Naive thymus-derived CD8-positive, alpha-beta T cell (primary cell): Measurements from ENCODE around the gene CADM1. TPM values are rescaled to one million over a fixed set of nuclear protein-coding genes. Genes with fewer than 3 reads are reported as not detected.

Source experiments
- ATAC-seq, 2 donors: fragments of 150-1000 bp; cut with Tn5 transposase in 1 of 2; sonication (Bioruptor Pico), chemical (Tn5 transposase) in 1 of 2; 1 replicate in 1 of 2; 2 replicates in 1 of 2; pipeline ENCODE4 v1.10.0; 2021; ENCODE audit warnings: mild to moderate bottlenecking in 2 of 2, moderate library complexity in 2 of 2
- POLR2A ChIA-PET: fragments of 350-600 bp; sonication (Branson Sonifier 250); formaldehyde crosslinking; loops from one replicate; lab custom pipeline; 2021; ENCODE audit warnings: antibody characterized with exemption; lab: Charles Lee
- DNase-seq, 10 donors: peaks; one replicate each; pipeline versions ENCODE4 v3.0.0 to v3.0.0-alpha.2; 2020 to 2022
- H3K27ac Mint-ChIP-seq, 10 donors: one replicate each; pipeline ENCODE4 v1.8.0; 2020 to 2022; ENCODE audit warnings: mild to moderate bottlenecking in 10 of 10, mixed read lengths in 10 of 10, moderate library complexity in 4 of 10, inconsistent platforms in 1 of 10
- H3K27me3 Mint-ChIP-seq, 5 donors: one replicate each; pipeline ENCODE4 v1.8.0; 2021 to 2022; ENCODE audit warnings: mixed read lengths in 5 of 5
- H3K36me3 Mint-ChIP-seq, 3 donors: one replicate each; pipeline ENCODE4 v1.8.0; 2020 to 2022; ENCODE audit warnings: mixed read lengths in 3 of 3, mild to moderate bottlenecking in 2 of 3, inconsistent platforms in 1 of 3
- H3K4me1 Mint-ChIP-seq, 4 donors: one replicate each; pipeline ENCODE4 v1.8.0; 2021 to 2022; ENCODE audit warnings: mixed read lengths in 4 of 4
- H3K4me3 Mint-ChIP-seq, 10 donors: one replicate each; pipeline ENCODE4 v1.8.0; 2020 to 2022; ENCODE audit warnings: mild to moderate bottlenecking in 10 of 10, mixed read lengths in 10 of 10, moderate library complexity in 6 of 10, inconsistent platforms in 1 of 10
- H3K9me3 Mint-ChIP-seq, 9 donors: one replicate each; pipeline ENCODE4 v1.8.0; 2020 to 2022; ENCODE audit warnings: mixed read lengths in 9 of 9, mild to moderate bottlenecking in 3 of 9, inconsistent platforms in 1 of 9, moderate library complexity in 1 of 9
- polyA plus RNA-seq, 3 donors: library from polyadenylated mRNA; unstranded; fragments of 300-500 nt; fragmentation: Illumina TruSeq; gene quantifications; one replicate each; pipeline ENCODE4 v1.2.3, GENCODE V29; 2021
- total RNA-seq, 8 experiments: library from RNA in 2 of 8; stranded (reverse) in 2 of 8; gene quantifications; one replicate each; pipeline ENCODE4 v1.2.3 and lab custom pipeline; 2021 to 2026

CADM1 gene
- total and polyA plus RNA-seq, 5 experiments from 2014 or later = 3.5 TPM; not detected in 4

GRCh38 chr11:115280775-115281174 is 223.4 kb downstream of the CADM1 start:
- no peak for DNase-seq
- H3K36me3 Mint-ChIP-seq = no peaks in the 10 kb centered on the region
- ATAC-seq = no peak
- no peak overlapping the region for H3K27ac Mint-ChIP-seq
- H3K9me3 Mint-ChIP-seq = peaks cover 0 to 11% (median 0%) of the 10 kb centered on the region in 9 donors
- peaks cover 0 to 13% (median 6%) of the 10 kb centered on the region in 5 donors for H3K27me3 Mint-ChIP-seq
- no peaks in the 10 kb centered on the region for H3K4me1 Mint-ChIP-seq
- no peak overlapping the region for H3K4me3 Mint-ChIP-seq
- POLR2A ChIA-PET = no interaction called here

DNA sequence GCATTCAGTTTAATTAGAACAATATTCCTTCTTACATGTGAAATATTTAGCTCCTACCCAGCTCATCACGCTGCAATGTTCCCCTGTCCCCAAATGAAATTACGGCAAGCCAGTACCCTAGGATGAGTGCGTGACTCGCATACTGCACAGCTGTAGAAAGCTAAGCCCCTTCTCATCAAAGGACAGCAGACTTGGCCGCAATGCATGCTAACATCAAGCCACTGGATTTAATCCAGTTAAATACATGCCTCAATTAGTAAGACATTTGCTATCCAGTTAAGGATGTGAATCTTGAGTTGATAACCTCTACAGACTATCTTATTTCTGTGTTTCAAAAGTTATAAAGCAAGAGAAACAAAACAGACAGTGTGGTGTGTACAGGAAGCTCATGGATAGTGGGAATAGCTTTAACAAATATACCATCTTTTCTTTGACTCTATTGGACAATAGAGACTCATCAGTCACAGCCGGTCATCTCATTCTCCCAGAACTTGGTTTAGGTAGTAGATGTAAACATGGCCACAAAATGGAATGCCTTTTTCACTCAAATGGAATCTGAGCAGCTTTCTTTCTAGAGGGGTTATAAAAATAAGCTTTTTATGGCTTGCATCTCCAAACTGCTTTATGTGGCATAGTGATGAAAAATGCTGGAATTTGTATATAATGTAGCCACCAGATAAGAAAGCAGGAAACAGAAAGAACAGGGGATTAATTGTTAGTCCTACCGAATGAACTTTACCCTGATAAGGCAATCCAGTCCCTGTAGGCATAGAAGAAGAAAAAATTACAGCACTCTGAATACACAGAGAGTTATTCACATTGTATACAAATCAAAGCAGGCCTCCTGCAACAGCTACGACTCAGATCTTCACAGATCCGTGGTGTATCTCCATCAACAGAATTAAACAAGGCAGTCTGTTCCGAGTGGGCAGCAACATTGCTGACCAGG is 224.1 kb downstream of the CADM1 start:
- POLR2A ChIA-PET = no interaction called here
- Mint-ChIP-seq H3K27ac (no peak overlapping the region), H3K4me1 (no peaks in the 10 kb centered on the region), H3K4me3 (no peak overlapping the region), H3K27me3 (peaks cover 0 to 18% (median 6%) of the 10 kb centered on the region in 5 donors), H3K36me3 (no peaks in the 10 kb centered on the region), H3K9me3 (peaks cover 0 to 11% (median 0%) of the 10 kb centered on the region in 9 donors)
- no peak for DNase-seq
- no peak for ATAC-seq

- DNase-seq (no peak), ATAC-seq (no peak)
- no peak overlapping the region for H3K27ac Mint-ChIP-seq
- POLR2A ChIA-PET = no interaction called here
- H3K9me3 Mint-ChIP-seq = peaks cover 0 to 11% (median 0%) of the 10 kb centered on the region in 9 donors
- no peaks in the 10 kb centered on the region for H3K36me3 Mint-ChIP-seq
- H3K27me3 Mint-ChIP-seq = peaks cover 2 to 22% (median 9%) of the 10 kb centered on the region in 5 donors
- no peak overlapping the region for H3K4me3 Mint-ChIP-seq
- H3K4me1 Mint-ChIP-seq = no peaks in the 10 kb centered on the region
These were observed 227.4 kb downstream of the CADM1 start for GRCh38 chr11:115276799-115277198.

DNA sequence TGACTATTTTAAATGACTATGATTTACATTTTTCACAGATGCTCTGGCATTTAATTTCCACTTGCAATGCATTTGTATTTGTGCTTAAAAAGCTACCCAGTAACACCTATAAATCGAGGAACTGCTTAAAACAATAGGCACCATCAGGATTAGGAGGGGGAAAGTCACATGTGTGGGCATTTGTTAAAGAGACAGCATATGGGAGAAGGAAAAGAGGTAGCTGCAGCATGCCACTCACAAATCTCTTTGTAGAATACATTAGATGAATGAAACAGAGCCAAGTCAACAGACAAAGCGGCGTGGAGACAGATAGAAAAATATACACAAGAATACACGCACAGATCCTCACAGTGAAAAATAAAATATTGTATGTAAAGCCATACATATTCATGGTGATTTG is 228.0 kb downstream of the CADM1 start:
- no peak for ATAC-seq
- Mint-ChIP-seq H3K4me3 (no peak overlapping the region), H3K9me3 (peaks cover 0 to 11% (median 0%) of the 10 kb centered on the region in 9 donors), H3K4me1 (no peaks in the 10 kb centered on the region), H3K27ac (no peak overlapping the region), H3K27me3 (peaks cover 2 to 22% (median 9%) of the 10 kb centered on the region in 5 donors), H3K36me3 (no peaks in the 10 kb centered on the region)
- POLR2A ChIA-PET = no interaction called here
- no peak for DNase-seq

DNA sequence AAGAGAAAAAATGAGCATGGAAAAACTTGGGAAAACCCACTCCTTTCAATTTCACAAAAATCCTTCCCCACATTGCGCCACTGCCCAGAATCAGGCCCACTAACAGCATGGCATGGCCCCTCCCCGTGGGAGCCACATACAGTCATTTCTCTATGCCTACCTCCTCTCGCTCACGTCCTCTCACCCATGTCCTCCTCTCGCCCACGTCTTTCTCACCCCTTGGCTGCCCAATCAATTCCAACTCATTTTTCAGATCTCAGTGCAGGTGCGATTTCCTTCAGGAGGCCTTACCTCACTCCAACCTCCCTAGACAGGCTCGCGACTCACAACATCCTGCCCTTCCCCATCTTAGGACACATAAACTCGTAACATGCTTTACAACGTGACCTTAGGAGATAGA is 229.2 kb downstream of the CADM1 start:
- Mint-ChIP-seq H3K9me3 (peaks cover 0 to 11% (median 0%) of the 10 kb centered on the region in 9 donors), H3K27ac (no peak overlapping the region), H3K4me3 (no peak overlapping the region), H3K4me1 (no peaks in the 10 kb centered on the region), H3K36me3 (no peaks in the 10 kb centered on the region), H3K27me3 (peaks cover 2 to 31% (median 9%) of the 10 kb centered on the region in 5 donors)
- POLR2A ChIA-PET = no interaction called here
- no peak for ATAC-seq
- DNase-seq = no peak

- DNase-seq (no peak), ATAC-seq (no peak)
- Mint-ChIP-seq H3K27me3 (peaks cover 0 to 35% (median 5%) of the 10 kb centered on the region in 5 donors), H3K36me3 (no peaks in the 10 kb centered on the region), H3K9me3 (peaks cover 0 to 2% (median 0%) of the 10 kb centered on the region in 9 donors), H3K4me1 (no peaks in the 10 kb centered on the region), H3K27ac (no peak overlapping the region), H3K4me3 (no peak overlapping the region)
- POLR2A ChIA-PET = no interaction called here
These were observed 231.3 kb downstream of the CADM1 start for GRCh38 chr11:115272925-115273324.

DNA sequence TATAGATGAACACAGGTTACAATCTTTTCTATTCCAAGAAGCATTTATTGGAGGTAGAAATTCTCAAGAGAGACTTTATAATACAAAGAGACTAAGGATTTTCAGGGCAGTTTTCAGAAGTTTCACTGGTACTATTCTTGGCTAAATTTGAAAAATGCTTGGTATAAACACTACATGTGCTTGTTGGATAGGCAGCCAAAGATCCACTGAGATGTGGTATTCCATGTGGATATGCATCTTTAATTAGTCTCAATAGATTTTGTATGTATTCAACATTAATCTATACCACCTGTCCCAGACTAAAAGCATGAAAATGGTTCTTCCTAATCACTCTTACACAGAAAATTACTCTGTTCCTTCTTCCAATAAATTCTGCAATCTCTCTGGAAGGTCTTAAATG is 232.6 kb downstream of the CADM1 start:
- no peak overlapping the region for H3K27ac Mint-ChIP-seq
- DNase-seq (no peak), ATAC-seq (no peak)
- H3K4me3 Mint-ChIP-seq = no peak overlapping the region
- POLR2A ChIA-PET = interaction anchor here (0.6 kb wide), 1 partner anchor 99 kb away, joined by 6 read pairs; no protein-coding TSS in a partner anchor
- no peaks in the 10 kb centered on the region for H3K4me1 Mint-ChIP-seq
- no peaks in the 10 kb centered on the region for H3K36me3 Mint-ChIP-seq
- H3K27me3 Mint-ChIP-seq = peaks cover 2 to 32% (median 5%) of the 10 kb centered on the region in 5 donors
- H3K9me3 Mint-ChIP-seq = peaks cover 0 to 2% (median 0%) of the 10 kb centered on the region in 9 donors

DNA sequence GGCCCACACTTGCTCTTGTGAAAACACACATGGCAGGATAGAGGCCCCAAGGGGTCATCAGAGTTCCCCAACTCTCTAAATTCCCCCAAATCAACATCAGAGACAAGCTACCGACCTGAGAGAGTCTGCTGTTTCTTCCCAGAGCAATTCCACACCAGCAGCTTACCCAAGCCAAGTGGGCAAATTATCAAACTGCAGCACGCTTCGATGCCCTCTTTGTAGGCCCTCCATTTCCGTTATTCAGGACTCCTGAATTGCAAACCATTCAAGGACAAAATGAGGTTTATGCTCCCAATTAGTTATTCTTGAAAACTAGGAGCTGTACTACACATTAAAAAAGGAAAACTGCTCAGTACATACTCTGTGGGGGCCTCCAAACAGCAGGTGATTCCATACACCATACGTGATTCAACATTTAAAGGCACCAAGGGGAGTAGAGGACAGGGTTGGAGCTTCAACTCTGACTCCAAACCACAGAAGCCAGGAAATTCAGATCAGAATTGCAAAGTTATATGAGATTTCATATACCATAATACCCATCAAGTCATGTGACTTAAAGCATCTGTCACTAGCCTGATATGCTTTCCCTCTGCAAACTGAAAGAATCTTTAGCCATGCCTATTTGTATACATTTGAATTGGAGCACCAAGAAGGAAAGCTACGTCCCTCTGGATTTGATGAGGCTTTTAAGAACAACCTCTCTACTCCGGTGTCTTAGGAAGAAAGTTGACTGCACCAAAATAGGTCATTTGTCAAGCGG is 234.8 kb downstream of the CADM1 start:
- Mint-ChIP-seq H3K4me3 (no peak overlapping the region), H3K27ac (no peak overlapping the region), H3K36me3 (no peaks in the 10 kb centered on the region), H3K9me3 (no peaks in the 10 kb centered on the region), H3K4me1 (no peaks in the 10 kb centered on the region), H3K27me3 (peaks cover 0 to 23% (median under 1%) of the 10 kb centered on the region in 5 donors)
- DNase-seq (no peak), ATAC-seq (no peak)
- POLR2A ChIA-PET = no interaction called here

- no peaks in the 10 kb centered on the region for H3K4me1 Mint-ChIP-seq
- no peak overlapping the region for H3K27ac Mint-ChIP-seq
- H3K9me3 Mint-ChIP-seq = no peaks in the 10 kb centered on the region
- peaks cover 0 to 23% (median under 1%) of the 10 kb centered on the region in 5 donors for H3K27me3 Mint-ChIP-seq
- DNase-seq (no peak), ATAC-seq (no peak)
- H3K36me3 Mint-ChIP-seq = no peaks in the 10 kb centered on the region
- H3K4me3 Mint-ChIP-seq = no peak overlapping the region
- POLR2A ChIA-PET = no interaction called here
These were observed 236.3 kb downstream of the CADM1 start for GRCh38 chr11:115267871-115268270.

DNA sequence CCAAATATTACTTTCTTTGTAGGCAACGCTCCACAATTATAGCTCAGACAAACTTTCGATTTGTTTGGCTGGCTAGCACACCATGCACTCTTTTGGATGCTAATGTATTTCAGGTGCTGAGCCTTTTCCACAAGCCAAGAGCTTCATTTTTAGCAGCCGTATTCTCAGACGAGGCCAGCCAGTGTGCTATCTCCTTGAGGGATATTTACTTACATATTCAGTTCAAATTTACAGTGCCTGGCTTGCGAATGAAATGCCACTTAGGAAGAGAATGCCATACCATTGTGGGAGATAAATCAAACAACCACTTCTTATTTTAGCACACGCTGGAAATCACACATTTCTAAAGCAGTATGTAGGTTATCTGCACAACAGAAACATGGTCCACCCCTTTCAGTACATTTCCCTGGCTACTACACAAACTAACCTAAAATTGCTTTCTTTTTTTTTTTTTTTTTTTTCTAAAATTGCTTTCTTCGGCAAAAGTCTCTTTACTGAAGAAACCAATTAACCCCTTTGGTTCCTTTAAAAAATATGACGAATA is 236.9 kb downstream of the CADM1 start:
- H3K27ac Mint-ChIP-seq = no peak overlapping the region
- H3K4me1 Mint-ChIP-seq = no peaks in the 10 kb centered on the region
- ATAC-seq = no peak
- no peaks in the 10 kb centered on the region for H3K9me3 Mint-ChIP-seq
- H3K27me3 Mint-ChIP-seq = peaks cover 0 to 23% (median 2%) of the 10 kb centered on the region in 5 donors
- DNase-seq = no peak
- POLR2A ChIA-PET = no interaction called here
- H3K36me3 Mint-ChIP-seq = no peaks in the 10 kb centered on the region
- H3K4me3 Mint-ChIP-seq = no peak overlapping the region

DNA sequence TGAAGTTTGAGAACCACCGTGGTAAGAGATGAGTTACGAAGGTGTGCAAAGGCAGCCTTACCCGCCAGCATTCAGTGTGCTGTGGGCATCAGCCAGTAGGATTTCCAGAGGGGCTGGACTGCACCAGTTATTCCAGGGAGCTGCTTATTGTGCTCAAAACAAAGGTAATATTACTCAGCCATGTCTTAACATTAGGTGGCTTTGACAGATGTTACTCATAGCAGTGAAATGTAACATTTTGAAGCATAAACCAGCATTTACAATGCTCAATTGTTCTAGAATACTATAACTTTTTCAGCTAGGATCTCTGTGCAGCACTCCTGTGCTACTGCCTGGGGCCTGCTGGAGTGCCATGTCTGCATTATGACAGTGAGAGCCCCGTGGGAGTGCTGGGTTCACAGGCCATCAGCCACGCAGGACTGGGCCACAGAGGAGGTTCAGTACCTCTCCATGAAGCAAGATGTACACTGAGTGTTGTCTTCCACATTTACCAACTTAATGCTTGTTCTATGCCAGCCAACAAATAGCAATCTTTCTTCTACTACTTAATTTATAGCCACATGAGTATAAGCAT is 238.1 kb downstream of the CADM1 start:
- peaks cover 0 to 23% (median 2%) of the 10 kb centered on the region in 5 donors for H3K27me3 Mint-ChIP-seq
- H3K9me3 Mint-ChIP-seq = no peaks in the 10 kb centered on the region
- ATAC-seq = no peak
- no peaks in the 10 kb centered on the region for H3K36me3 Mint-ChIP-seq
- H3K27ac Mint-ChIP-seq = no peak overlapping the region
- POLR2A ChIA-PET = no interaction called here
- DNase-seq = no peak
- H3K4me3 Mint-ChIP-seq = no peak overlapping the region
- H3K4me1 Mint-ChIP-seq = no peaks in the 10 kb centered on the region

GRCh38 chr11:115263799-115264656 is 240.2 kb downstream of the CADM1 start:
- H3K4me1 Mint-ChIP-seq = no peaks in the 10 kb centered on the region
- peaks cover 0 to 2% (median 0%) of the 10 kb centered on the region in 3 donors for H3K36me3 Mint-ChIP-seq
- ATAC-seq = no peak

More at GRCh38 chr11:115263799-115264656, 240.2 kb downstream of the CADM1 start:
- Mint-ChIP-seq H3K9me3 (peaks cover 0 to 2% (median 0%) of the 10 kb centered on the region in 9 donors), H3K27ac (no peak overlapping the region), H3K4me3 (no peak overlapping the region), H3K27me3 (peaks cover 0 to 8% (median 3%) of the 10 kb centered on the region in 5 donors)
- no peak for DNase-seq
- POLR2A ChIA-PET = no interaction called here
